H1 (cell line): ENCODE data around the gene PTPRH. TPM values are rescaled to one million over a fixed set of nuclear protein-coding genes. Genes with fewer than 3 reads are reported as not detected.

ENCODE experiments used
- BRCA1 ChIP-seq: IDR thresholded peaks from 2 replicates; pipeline ENCODE4 v1.6.1; 2012; ENCODE audit warnings: low read depth, low read length, improper control_type of control experiment
- KDM4A ChIP-seq: IDR thresholded peaks from one replicate; pipeline ENCODE4 v1.7.1; 2012; ENCODE audit warnings: low read depth, mild to moderate bottlenecking, moderate library complexity, low read length, inconsistent platforms; ENCODE audit not compliant: severe bottlenecking
- KDM5A ChIP-seq: fragments of 200-600 bp; IDR thresholded peaks from 2 replicates; pipeline ENCODE4 v1.7.1; 2012; ENCODE audit warnings: mild to moderate bottlenecking, low read length, inconsistent platforms, mixed read lengths
- PHF8 ChIP-seq: fragments of 200-600 bp; sonication (generic); conservative IDR thresholded peaks from 2 replicates; pipeline ENCODE4 v1.7.1; 2012; ENCODE audit warnings: low read depth, mild to moderate bottlenecking, inconsistent platforms, low read length, moderate library complexity
- SIN3A ChIP-seq, 2 experiments: IDR thresholded peaks in 1 of 2; conservative IDR thresholded peaks in 1 of 2; 2 replicates each; pipeline ENCODE4 v1.6.1; 2011 to 2012; ENCODE audit warnings: low read length in 2 of 2, improper control_type of control experiment in 1 of 2, low read depth in 1 of 2, mild to moderate bottlenecking in 1 of 2
- SRF ChIP-seq: IDR thresholded peaks from 2 replicates; pipeline ENCODE4 v1.6.1; 2011; ENCODE audit warnings: mild to moderate bottlenecking, low read depth, low read length, moderate library complexity
- TEAD4 ChIP-seq: IDR thresholded peaks from 2 replicates; pipeline ENCODE4 v1.6.1; 2012; ENCODE audit warnings: low read depth, low read length, inconsistent platforms, mixed read lengths
- polyA plus RNA-seq, 7 experiments: library from polyadenylated mRNA; depleted of rRNA in 3 of 7; stranded (reverse) in 5 of 7; unstranded in 2 of 7; fragments of >200 nt in 5 of 7; fragments of 200-250 nt in 2 of 7; gene quantifications; 1 replicate in 5 of 7; 2 replicates in 1 of 7; 4 replicates in 1 of 7; pipeline versions ENCODE4 v1.2.1 to v1.2.3, GENCODE V29; 2011 to 2013; ENCODE audit warnings: missing spikeins in 2 of 7, mixed read lengths in 2 of 7
- total RNA-seq: library from RNA; stranded (reverse); fragmentation: NEBNext Ultra II Directional; extraction: Animal tissue kit (Norgen Biotek cat#: 25700); gene quantifications from 2 replicates; pipeline ENCODE4 v1.2.1, GENCODE V29; 2021
- TF ChIP-seq, protein P1 (sequence below): IDR thresholded peaks from 2 replicates; pipeline ENCODE4 v1.6.1; 2012; ENCODE audit warnings: inconsistent platforms
- TF ChIP-seq, protein P2 (sequence below): IDR thresholded peaks from 2 replicates; pipeline ENCODE4 v1.6.1; 2012; ENCODE audit warnings: low read length, inconsistent platforms
- TF ChIP-seq, protein P3 (sequence below), 3 experiments: IDR thresholded peaks; 1 replicate in 2 of 3; 2 replicates in 1 of 3; pipeline versions ENCODE4 v1.5.1 to v1.6.1; 2011; ENCODE audit warnings: low read length in 3 of 3, mild to moderate bottlenecking in 3 of 3, inconsistent platforms in 2 of 3, low read depth in 1 of 3, moderate library complexity in 1 of 3; ENCODE audit not compliant: insufficient read depth in 1 of 3; ENCODE audit errors: control extremely low read depth in 1 of 3

PTPRH gene
- total and polyA plus RNA-seq, 2 of the 8 experiments (the other 6 are each of a cell fraction or from before 2014, with no cell fraction given) = 0.30 to 0.39 TPM

DNA sequence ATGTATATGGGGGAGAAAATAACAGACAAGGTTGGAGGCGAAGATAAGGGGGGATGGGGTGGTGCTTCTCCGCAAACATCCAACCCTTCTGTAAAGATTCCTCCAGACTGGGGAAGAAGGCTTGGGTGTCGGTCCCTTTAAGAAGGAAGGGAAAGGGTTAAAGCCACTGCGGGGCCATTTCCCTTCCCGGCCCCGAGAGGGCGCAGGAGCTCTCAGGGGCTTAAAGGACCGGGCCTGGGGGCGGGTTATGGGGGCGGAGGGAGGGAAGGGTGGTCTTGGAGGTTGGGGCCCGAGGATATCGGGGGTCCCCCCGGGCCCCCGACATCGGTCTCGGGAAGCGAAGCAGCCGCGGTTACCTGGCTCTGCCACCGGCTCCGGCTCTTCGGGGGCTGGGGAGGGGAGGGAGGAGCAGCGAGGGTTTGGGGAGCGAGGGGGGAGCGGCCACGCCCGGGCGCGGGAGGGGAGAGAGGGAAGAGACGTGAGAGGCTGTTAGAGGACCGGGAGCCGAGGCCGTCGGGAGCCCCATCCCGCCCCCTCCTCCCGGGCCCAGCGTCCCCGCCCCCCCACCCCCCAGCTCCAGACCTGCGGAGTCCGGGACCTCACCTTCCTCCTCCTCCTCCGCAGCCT lies 63.1 kb downstream of the PTPRH start (continued):
- TF ChIP-seq SIN3A (conservative IDR thresholded peaks at IDR 0.05 in 1 of 2, IDR thresholded peaks at IDR 0.05 in 1 of 2; ENCODE audit: low read depth in 1 of 2, low read length in 2 of 2) (no peak), KDM4A (peak; percentile 63), PHF8 (no peak; the same call in none of the 2 replicates), BRCA1 (no peak), SRF (no peak), TEAD4 (no peak), KDM5A (no peak)
- TF ChIP-seq, protein P1, sequence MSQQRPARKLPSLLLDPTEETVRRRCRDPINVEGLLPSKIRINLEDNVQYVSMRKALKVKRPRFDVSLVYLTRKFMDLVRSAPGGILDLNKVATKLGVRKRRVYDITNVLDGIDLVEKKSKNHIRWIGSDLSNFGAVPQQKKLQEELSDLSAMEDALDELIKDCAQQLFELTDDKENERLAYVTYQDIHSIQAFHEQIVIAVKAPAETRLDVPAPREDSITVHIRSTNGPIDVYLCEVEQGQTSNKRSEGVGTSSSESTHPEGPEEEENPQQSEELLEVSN = no peak
- TF ChIP-seq, protein P2, sequence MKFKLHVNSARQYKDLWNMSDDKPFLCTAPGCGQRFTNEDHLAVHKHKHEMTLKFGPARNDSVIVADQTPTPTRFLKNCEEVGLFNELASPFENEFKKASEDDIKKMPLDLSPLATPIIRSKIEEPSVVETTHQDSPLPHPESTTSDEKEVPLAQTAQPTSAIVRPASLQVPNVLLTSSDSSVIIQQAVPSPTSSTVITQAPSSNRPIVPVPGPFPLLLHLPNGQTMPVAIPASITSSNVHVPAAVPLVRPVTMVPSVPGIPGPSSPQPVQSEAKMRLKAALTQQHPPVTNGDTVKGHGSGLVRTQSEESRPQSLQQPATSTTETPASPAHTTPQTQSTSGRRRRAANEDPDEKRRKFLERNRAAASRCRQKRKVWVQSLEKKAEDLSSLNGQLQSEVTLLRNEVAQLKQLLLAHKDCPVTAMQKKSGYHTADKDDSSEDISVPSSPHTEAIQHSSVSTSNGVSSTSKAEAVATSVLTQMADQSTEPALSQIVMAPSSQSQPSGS = no peak
- TF ChIP-seq, protein P3, sequence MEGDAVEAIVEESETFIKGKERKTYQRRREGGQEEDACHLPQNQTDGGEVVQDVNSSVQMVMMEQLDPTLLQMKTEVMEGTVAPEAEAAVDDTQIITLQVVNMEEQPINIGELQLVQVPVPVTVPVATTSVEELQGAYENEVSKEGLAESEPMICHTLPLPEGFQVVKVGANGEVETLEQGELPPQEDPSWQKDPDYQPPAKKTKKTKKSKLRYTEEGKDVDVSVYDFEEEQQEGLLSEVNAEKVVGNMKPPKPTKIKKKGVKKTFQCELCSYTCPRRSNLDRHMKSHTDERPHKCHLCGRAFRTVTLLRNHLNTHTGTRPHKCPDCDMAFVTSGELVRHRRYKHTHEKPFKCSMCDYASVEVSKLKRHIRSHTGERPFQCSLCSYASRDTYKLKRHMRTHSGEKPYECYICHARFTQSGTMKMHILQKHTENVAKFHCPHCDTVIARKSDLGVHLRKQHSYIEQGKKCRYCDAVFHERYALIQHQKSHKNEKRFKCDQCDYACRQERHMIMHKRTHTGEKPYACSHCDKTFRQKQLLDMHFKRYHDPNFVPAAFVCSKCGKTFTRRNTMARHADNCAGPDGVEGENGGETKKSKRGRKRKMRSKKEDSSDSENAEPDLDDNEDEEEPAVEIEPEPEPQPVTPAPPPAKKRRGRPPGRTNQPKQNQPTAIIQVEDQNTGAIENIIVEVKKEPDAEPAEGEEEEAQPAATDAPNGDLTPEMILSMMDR (IDR thresholded peaks at IDR 0.05; ENCODE audit: control extremely low read depth in 1 of 3, insufficient read depth in 1 of 3, low read depth in 1 of 3, low read length in 3 of 3) = peak; percentile 63 to 80 (median 73)
